SK-N-SH (cell line): ENCODE results near the gene TRIOBP. TPM values are rescaled to one million over a fixed set of nuclear protein-coding genes. Genes with fewer than 3 reads are reported as not detected.

Source experiments
- CHD2 ChIP-seq: fragments of 150-350 bp; IDR thresholded peaks from 2 replicates; pipeline ENCODE4 v1.6.1; 2018; ENCODE audit warnings: low read length; ENCODE audit not compliant: partially characterized antibody
- CTCF ChIP-seq: fragments of 200-600 bp; sonication (generic); IDR thresholded peaks from 2 replicates; pipeline ENCODE4 v1.6.1; 2017; ENCODE audit warnings: antibody characterized with exemption, mild to moderate bottlenecking, moderate library complexity
- EP300 ChIP-seq, 2 experiments: IDR thresholded peaks; 2 replicates each; pipeline versions ENCODE4 v1.4.0 to v1.6.1; 2012; ENCODE audit warnings: borderline replicate concordance in 1 of 2, low read depth in 1 of 2, low read length in 1 of 2
- FOSL2 ChIP-seq: IDR thresholded peaks from 2 replicates; pipeline ENCODE4 v1.4.0; 2012; ENCODE audit warnings: low read depth, mild to moderate bottlenecking, moderate library complexity, borderline replicate concordance
- GATA2 ChIP-seq: sonication (generic); formaldehyde crosslinking; IDR thresholded peaks from 2 replicates; pipeline ENCODE4 v1.5.0; 2020; ENCODE audit warnings: mild to moderate bottlenecking, missing genetic modification reagents
- MXI1 ChIP-seq: IDR thresholded peaks from 2 replicates; pipeline ENCODE4 v1.6.1; 2012; ENCODE audit warnings: mild to moderate bottlenecking, low read depth, low read length, improper control_type of control experiment
- NFIC ChIP-seq: IDR thresholded peaks from 2 replicates; pipeline ENCODE4 v1.4.0; 2012; ENCODE audit warnings: borderline replicate concordance
- NRF1 ChIP-seq: IDR thresholded peaks from 2 replicates; pipeline ENCODE4 v1.6.1; 2012; ENCODE audit warnings: low read depth, mild to moderate bottlenecking, low read length
- PBX3 ChIP-seq: IDR thresholded peaks from 2 replicates; pipeline ENCODE4; 2012
- POLR2AphosphoS5 ChIP-seq: IDR thresholded peaks from 2 replicates; pipeline ENCODE4 v1.6.1; 2012; ENCODE audit warnings: low read depth, low read length
- RAD21 ChIP-seq: IDR thresholded peaks from 2 replicates; pipeline ENCODE4 v1.6.1; 2012; ENCODE audit warnings: mild to moderate bottlenecking, low read length
- REST ChIP-seq: IDR thresholded peaks from 2 replicates; pipeline ENCODE4 v1.6.1; 2012; ENCODE audit warnings: mild to moderate bottlenecking, low read depth, low read length, moderate library complexity
- RFX5 ChIP-seq: IDR thresholded peaks from 2 replicates; pipeline ENCODE4 v1.6.1; 2012; ENCODE audit warnings: mild to moderate bottlenecking, improper control_type of control experiment, low read length
- TAF1 ChIP-seq: IDR thresholded peaks from 2 replicates; pipeline ENCODE4 v1.6.1; 2012; ENCODE audit warnings: low read depth, mild to moderate bottlenecking, low read length, moderate library complexity, borderline replicate concordance
- TCF12 ChIP-seq: IDR thresholded peaks from 2 replicates; pipeline ENCODE4 v1.4.0; 2012
- polyA plus RNA-seq, 3 experiments: library from polyadenylated mRNA; depleted of rRNA; stranded (reverse); fragments of >200 nt; gene quantifications; 2 replicates each; pipeline ENCODE4 v1.2.3, GENCODE V29; 2012

TRIOBP gene
- polyA plus RNA-seq, 1 of the 3 experiments (the other 2 are of a cell fraction), result 43.6 TPM

- TF ChIP-seq REST (no peak), NRF1 (no peak), FOSL2 (no peak), GATA2 (no peak), TCF12 (no peak), MXI1 (no peak; the same call in 1 of the 2 replicates), RAD21 (no peak), EP300 (IDR thresholded peaks at IDR 0.05; ENCODE audit: borderline replicate concordance in 1 of 2, low read depth in 1 of 2, low read length in 1 of 2) (no peak), CTCF (no peak), POLR2AphosphoS5 (peak; percentile 31; the same call in 1 of the 2 replicates), RFX5 (no peak), TAF1 (peak; percentile 55), PBX3 (peak; percentile 92), CHD2 (peak; percentile 55), NFIC (no peak)
Measured at GRCh38 chr22:37745548-37746365, 48.9 kb downstream of the TRIOBP start (continued).
